ENCODE results near the gene AQP12B.

The AQP12B gene

DNA sequence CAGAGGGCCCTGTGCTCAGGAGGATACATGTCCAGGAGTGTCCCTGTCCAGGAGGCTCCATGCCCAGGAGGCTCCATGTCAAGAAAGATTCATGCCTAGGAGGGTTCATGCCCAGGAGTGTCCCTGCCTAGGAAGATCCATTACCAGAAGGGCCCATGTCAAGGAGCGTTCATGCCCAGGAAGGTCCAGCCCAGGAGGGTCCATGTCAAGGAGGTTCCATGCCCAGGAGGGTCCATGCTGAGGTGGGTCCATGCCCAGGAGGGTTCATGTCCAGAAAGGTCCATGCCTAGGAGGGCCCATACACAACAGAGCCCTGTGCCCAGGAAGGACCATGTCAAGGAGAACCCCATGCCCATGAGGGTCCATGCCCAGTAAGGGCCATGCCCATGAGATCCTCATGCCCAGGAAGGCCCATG is 50.4 kb downstream of the AQP12B start:
- no peak for DNase-seq (ENCODE audit: low read depth)

DNA sequence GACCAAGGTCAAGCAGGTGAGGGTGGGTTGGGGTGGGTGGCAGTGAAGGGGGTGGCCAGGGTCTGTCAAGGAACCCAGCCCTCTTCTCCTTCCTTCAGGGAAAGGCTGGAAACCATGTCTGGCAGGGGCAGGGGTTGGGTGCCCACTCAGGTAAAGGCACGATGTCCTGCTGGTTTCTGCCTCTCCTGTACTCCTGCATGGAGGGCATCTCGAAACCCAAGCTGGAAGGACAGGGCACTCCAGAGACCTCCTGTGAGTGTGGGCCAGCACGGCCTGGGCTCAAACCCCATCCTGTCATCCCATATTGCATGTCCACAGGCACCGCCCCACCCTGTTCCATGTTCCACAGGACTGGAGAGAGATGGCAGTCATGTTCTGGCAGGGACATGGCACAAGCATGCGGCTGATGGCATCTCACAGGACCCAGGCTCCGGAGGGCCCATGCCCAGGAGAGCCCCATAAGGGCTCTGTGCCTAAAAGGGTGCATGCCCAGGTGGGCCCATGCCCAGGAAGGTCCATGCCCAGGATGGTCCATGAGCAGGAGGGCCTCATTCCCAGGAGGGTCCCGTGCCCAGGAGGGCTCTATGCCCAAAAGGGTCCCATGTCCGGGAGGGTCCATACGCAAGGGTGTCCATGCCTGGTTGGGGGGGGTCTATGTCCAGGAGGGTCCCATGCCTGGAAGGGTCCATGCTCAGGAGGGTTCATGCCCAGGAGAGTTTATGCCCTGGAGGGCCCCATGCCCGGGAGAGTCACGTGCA is 51.0 kb downstream of the AQP12B start:
- DNase-seq (ENCODE audit: low read depth), result no peak

DNA sequence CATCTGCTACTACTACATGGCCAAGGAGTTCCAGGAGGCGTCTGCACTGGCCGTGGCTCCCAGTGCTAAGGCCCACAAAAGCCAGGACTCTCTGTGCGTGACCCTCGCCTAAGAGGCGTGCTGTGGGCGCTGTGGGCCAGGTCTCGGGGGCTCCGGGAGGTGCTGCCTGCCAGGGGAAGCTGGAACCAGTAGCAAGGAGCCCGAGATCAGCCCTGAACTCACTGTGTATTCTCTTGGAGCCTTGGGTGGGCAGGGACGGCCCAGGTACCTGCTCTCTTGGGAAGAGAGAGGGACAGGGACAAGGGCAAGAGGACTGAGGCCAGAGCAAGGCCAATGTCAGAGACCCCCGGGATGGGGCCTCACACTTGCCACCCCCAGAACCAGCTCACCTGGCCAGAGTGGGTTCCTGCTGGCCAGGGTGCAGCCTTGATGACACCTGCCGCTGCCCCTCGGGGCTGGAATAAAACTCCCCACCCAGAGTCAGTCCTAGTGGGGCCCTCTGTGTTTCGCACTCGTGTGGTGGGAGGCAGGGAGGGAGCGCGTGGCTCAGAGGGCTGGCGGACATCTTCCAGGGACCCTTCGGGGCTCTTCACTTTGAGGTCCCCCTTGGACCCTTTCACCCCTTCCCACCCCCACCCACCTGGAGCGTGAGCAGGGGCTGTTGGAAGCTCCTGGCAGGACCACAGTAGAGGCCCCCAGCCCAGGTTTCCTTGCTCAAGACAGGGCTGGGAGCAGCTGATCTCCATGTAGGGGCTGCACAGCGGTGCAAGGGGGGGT is 51.7 kb downstream of the AQP12B start:
- DNase-seq (ENCODE audit: low read depth), result no peak

DNA sequence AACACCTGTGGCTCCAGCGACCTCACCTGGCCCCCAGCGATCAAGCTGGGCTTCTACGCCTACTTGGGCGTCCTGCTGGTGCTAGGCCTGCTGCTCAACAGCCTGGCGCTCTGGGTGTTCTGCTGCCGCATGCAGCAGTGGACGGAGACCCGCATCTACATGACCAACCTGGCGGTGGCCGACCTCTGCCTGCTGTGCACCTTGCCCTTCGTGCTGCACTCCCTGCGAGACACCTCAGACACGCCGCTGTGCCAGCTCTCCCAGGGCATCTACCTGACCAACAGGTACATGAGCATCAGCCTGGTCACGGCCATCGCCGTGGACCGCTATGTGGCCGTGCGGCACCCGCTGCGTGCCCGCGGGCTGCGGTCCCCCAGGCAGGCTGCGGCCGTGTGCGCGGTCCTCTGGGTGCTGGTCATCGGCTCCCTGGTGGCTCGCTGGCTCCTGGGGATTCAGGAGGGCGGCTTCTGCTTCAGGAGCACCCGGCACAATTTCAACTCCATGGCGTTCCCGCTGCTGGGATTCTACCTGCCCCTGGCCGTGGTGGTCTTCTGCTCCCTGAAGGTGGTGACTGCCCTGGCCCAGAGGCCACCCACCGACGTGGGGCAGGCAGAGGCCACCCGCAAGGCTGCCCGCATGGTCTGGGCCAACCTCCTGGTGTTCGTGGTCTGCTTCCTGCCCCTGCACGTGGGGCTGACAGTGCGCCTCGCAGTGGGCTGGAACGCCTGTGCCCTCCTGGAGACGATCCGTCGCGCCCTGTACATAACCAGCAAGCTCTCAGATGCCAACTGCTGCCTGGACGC is 52.5 kb downstream of the AQP12B start:
- DNase-seq (ENCODE audit: low read depth), result no peak

DNA sequence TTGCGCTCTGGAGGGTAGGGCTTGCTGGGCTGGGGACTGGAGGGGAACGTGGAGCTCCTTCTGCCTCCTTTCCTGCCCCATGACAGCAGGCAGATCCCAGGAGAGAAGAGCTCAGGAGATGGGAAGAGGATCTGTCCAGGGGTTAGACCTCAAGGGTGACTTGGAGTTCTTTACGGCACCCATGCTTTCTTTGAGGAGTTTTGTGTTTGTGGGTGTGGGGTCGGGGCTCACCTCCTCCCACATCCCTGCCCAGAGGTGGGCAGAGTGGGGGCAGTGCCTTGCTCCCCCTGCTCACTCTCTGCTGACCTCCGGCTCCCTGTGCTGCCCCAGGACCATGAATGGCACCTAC is 53.1 kb downstream of the AQP12B start:
- no peak for DNase-seq (ENCODE audit: low read depth)

DNA sequence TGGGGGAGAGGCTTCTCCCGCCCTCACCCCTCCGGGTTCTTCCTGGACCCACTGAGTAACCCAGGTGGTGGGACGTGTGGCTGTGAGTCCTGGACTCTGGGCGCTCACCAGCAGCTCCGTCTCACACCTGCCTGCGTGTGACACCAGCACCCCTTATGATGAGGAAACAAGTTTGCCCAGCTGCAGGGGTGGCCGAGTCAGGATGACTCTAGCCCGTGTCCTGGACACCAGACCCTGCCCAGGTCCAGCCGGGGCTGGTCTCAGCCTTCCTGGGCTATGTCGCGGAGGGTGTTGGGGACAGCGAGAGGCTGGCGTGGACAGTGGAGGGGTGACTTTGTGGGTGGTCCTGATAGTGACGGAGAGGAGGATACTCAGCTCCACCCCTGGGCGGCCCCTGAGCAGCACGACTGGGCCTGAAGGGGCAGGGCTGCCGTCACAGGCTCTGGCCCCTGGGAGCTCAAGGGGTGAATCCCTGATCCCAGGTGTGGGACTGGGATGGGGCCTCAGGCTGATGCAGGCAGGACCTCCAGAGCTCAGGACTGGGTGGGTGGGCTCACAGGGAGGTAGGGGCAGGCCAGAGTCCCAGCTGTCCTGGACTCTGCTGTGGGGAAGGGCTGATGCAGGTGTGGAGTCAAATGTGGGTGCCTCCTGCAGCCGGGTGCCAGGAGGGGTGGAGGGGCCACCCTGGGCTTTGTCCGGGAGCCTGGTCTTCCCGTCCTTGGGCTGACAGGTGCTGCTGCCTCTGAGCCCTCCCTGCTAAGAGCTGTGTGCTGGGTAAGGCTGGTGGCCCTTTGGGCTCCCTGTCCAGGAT is 53.7 kb downstream of the AQP12B start:
- no peak for DNase-seq (ENCODE audit: low read depth)

DNA sequence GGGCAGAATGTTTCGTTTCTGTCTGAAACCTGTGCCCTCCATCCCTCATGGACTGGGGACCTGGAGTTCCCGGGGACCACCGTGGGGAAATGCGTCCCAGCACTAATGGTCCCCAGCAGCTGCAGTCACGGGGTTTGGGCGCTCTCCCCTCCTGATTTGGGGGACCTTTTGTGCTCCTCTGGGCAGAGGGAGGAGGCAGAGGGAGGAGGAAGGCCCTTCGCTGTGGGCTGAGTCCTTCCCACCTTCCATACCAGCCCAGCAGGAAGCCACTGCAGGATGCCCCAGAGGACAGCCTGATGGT is 54.2 kb downstream of the AQP12B start:
- DNase-seq (ENCODE audit: low read depth), result no peak

DNA sequence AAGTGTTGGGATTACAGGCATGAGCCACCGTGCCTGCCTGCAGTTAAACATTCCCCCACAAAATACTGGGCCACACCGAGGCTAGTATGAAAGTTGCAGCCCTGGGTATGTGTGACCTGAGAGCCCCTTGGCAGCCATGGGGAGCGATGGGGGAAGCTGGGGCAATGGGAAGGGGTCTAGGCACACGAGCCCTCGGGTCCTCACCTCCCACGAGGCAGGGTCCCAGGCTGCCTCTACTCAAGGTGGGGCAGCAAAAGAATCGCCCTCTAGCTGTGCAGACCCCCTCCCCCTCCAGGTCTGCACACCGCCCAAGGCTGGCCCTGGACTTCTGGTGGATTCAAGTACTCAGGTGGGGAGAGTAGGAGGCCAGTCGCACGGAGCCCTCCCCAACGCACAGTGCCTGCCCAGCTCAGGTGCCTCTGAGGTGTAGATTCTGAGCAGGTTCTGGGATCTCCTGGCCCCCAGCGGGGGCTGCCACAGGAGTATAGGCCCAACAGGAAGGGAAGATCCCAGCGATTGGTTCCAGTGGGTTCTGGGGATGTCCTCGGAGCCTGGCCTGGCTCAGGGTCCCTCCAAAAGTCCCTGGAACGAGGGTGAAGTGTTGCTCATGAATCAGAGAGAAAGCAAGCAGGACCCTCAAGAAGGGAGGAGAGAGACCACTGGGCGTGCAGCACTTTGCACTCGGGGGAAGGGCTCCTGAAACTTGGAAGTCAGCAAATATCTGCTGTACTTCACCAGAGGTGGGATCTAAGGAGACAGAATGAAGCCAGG is 54.8 kb downstream of the AQP12B start:
- DNase-seq (ENCODE audit: low read depth), result no peak

DNA sequence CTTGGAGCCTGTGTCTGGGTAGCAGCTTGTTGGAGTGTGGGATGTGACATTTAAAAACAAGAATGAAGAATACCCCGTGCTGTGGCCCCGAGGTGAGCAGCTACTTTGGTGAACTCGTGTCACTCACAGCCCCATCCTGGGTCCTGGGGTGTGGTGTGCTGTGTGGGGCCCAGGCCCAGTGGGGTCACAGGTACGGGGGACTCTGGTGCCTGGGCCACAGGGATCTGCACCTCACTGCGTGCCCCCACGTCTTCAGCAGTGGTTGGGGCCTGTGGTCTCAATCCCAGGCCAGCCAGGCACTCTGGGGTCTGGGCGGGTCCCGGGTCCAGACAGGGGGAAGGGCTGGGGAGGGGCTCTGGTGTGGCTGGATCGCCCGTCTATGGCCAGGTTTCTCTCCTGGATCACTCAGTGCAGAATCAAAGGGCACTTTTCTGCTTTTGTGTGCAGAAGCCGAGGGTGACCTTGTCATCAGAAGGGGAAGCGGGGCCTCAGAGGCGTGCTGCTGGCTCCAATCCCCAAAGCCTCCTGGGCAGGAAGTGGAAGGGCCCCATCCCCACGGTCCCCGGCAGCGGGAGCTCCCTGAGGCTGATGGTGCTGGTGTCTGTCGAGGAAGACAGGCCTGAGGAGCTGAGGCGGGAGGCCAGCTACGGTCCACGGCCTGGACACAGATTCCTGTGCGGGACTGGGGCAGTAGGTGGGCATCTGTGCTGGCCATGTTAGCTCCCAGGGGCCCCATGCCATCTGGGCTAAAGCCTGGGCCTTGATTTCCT is 56.0 kb downstream of the AQP12B start:
- no peak for DNase-seq (ENCODE audit: low read depth)
